DOHH2 (cell line): ENCODE data around the gene BPIFB2.

Source experiments
- EZH2phosphoT487 ChIP-seq: fragments of 200-600 bp; sonication (generic); IDR thresholded peaks from 2 replicates; pipeline ENCODE4 v1.6.1; 2017; ENCODE audit warnings: borderline replicate concordance, mild to moderate bottlenecking, antibody characterized with exemption, low read length, moderate library complexity, mixed read lengths
- TF ChIP-seq, protein P1 (sequence below): fragments of 200-600 bp; sonication (generic); IDR thresholded peaks from one replicate; pipeline ENCODE4 v1.5.1; 2014; ENCODE audit warnings: antibody characterized with exemption, mild to moderate bottlenecking, low read depth, low read length; ENCODE audit not compliant: poor library complexity, severe bottlenecking

DNA sequence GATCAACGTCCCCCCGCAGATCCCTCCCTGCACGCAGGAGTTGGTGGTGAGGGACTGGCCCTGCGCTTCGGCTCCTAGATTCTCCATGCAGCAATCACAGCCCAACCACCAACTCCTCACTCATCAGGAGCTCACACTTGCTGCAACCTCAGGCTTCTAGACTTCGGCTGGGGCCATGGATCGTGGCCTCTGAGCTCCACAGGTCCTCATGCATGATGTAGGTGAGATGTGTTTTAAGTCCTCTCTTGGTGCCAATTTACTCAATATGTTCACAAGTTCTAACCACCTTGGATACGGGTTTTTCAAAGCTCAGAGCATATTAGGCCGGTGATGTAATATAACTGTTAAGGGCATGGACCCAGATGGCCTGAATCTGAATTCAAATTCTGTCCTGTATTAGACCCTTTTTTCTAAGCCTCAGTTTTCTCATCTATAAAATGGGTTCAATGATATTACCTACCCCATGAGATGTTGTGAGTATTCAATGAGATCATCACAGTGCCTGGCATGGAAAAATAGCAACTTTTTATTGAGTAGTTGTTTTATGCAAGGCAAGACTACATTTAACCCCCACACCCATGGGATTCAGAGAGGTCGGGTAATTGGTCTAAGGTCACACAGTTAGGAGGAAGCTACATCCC lies 34.3 kb upstream of the BPIFB2 start:
- TF ChIP-seq EZH2phosphoT487: no peak
- TF ChIP-seq, protein P1, sequence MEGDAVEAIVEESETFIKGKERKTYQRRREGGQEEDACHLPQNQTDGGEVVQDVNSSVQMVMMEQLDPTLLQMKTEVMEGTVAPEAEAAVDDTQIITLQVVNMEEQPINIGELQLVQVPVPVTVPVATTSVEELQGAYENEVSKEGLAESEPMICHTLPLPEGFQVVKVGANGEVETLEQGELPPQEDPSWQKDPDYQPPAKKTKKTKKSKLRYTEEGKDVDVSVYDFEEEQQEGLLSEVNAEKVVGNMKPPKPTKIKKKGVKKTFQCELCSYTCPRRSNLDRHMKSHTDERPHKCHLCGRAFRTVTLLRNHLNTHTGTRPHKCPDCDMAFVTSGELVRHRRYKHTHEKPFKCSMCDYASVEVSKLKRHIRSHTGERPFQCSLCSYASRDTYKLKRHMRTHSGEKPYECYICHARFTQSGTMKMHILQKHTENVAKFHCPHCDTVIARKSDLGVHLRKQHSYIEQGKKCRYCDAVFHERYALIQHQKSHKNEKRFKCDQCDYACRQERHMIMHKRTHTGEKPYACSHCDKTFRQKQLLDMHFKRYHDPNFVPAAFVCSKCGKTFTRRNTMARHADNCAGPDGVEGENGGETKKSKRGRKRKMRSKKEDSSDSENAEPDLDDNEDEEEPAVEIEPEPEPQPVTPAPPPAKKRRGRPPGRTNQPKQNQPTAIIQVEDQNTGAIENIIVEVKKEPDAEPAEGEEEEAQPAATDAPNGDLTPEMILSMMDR: no peak
